K562 (cell line): ENCODE measurements around the gene SARS2. TPM values are rescaled to one million over a fixed set of nuclear protein-coding genes. Genes with fewer than 3 reads are reported as not detected.

Source experiments
- CEBPZ ChIP-seq: fragments of 150-350 bp; IDR thresholded peaks from 2 replicates; pipeline ENCODE4 v1.6.1; 2014; ENCODE audit warnings: low read depth, mild to moderate bottlenecking, low read length, borderline replicate concordance
- CREB3 ChIP-seq: fragments of 450-650 bp; conservative IDR thresholded peaks from 2 replicates; pipeline ENCODE4 v1.6.1; 2016; ENCODE audit warnings: missing genetic modification characterization, low read depth, mild to moderate bottlenecking, missing compliant biosample characterization, moderate library complexity
- GATAD2B ChIP-seq: fragments of 450-650 bp; IDR thresholded peaks from 2 replicates; pipeline ENCODE4 v1.6.1; 2017; ENCODE audit warnings: mild to moderate bottlenecking, borderline replicate concordance
- STAT5B ChIP-seq: fragments of 250-450 bp; sonication (Bioruptor Pico); IDR thresholded peaks from 2 replicates; pipeline ENCODE4 v1.8.0; 2021; ENCODE audit warnings: mild to moderate bottlenecking, inconsistent platforms
- TEAD1 ChIP-seq, 2 experiments: fragments of 450-650 bp in 1 of 2; sonication (generic) in 1 of 2; formaldehyde crosslinking; IDR thresholded peaks; 2 replicates each; pipeline versions ENCODE4 v1.4.0 to v1.8.0; 2020 to 2022; ENCODE audit warnings: mild to moderate bottlenecking in 2 of 2, missing genetic modification reagents in 1 of 2
- TSHZ1 ChIP-seq: fragments of 250-450 bp; sonication (Bioruptor Pico); IDR thresholded peaks from 2 replicates; pipeline ENCODE4 v1.4.0; 2020; ENCODE audit warnings: mild to moderate bottlenecking, moderate library complexity
- ZNF174 ChIP-seq: fragments of 250-450 bp; sonication (Bioruptor Pico); IDR thresholded peaks from 2 replicates; pipeline ENCODE4 v1.4.0; 2020; ENCODE audit warnings: mild to moderate bottlenecking
- ZNF23 ChIP-seq: fragments of 250-450 bp; sonication (Bioruptor Pico); IDR thresholded peaks from 2 replicates; pipeline ENCODE4 v1.4.0; 2020; ENCODE audit warnings: mild to moderate bottlenecking
- ZNF695 ChIP-seq: fragments of 450-650 bp; formaldehyde crosslinking; IDR thresholded peaks from 2 replicates; pipeline ENCODE4 v1.4.0; 2020; ENCODE audit warnings: mild to moderate bottlenecking, moderate library complexity
- ZNF699 ChIP-seq: fragments of 250-450 bp; sonication (Bioruptor Pico); IDR thresholded peaks from 2 replicates; pipeline ENCODE4 v1.8.0; 2021; ENCODE audit warnings: mild to moderate bottlenecking, moderate library complexity; ENCODE audit not compliant: insufficient replicate concordance
- polyA plus RNA-seq, 8 experiments: library from polyadenylated mRNA; depleted of rRNA in 4 of 8; stranded (reverse) in 5 of 8; unstranded in 3 of 8; fragments of >200 nt; fragmentation: Nextera tagmentation in 2 of 8; fragmentation: Illumina TruSeq in 1 of 8; extraction: Ambion mirVana in 2 of 8; extraction: Trizol in 1 of 8; gene quantifications; 2 replicates each; pipeline versions ENCODE4 v1.2.1 to v1.2.3, GENCODE V29; 2011 to 2014; ENCODE audit warnings: inconsistent platforms in 1 of 8, missing spikeins in 1 of 8
- total RNA-seq, 7 experiments: library from RNA; depleted of rRNA in 6 of 7; stranded (reverse); fragments of >200 nt in 6 of 7; fragmentation: Illumina TruSeq in 2 of 7; extraction: Trizol in 2 of 7; gene quantifications; 2 replicates each; pipeline versions ENCODE4 v1.2.1 to v1.2.3, GENCODE V29; 2011 to 2021; ENCODE audit warnings: low replicate concordance in 1 of 7
- TF ChIP-seq, protein P1 (sequence below), 2 experiments: IDR thresholded peaks; 2 replicates each; pipeline ENCODE4 v1.6.1; 2011; ENCODE audit warnings: borderline replicate concordance in 1 of 2, control low read depth in 1 of 2, low read depth in 1 of 2, low read length in 1 of 2, mild to moderate bottlenecking in 1 of 2, mixed read lengths in 1 of 2, moderate library complexity in 1 of 2; ENCODE audit not compliant: insufficient read depth in 1 of 2, insufficient read length in 1 of 2, poor library complexity in 1 of 2, severe bottlenecking in 1 of 2; ENCODE audit errors: extremely low read depth in 1 of 2
- TF ChIP-seq, protein P2 (sequence below), 2 experiments: fragments of 150-350 bp in 1 of 2; IDR thresholded peaks; 2 replicates each; pipeline ENCODE4 v1.6.1; 2012 to 2016; ENCODE audit warnings: low read depth in 2 of 2, low read length in 2 of 2, mild to moderate bottlenecking in 1 of 2, moderate library complexity in 1 of 2

The SARS2 gene
- total and polyA plus RNA-seq, 9 of the 15 experiments (the other 6 are each of a cell fraction or from before 2014, with no cell fraction given) = 3.1 to 59.1 (median 31.7) TPM

DNA sequence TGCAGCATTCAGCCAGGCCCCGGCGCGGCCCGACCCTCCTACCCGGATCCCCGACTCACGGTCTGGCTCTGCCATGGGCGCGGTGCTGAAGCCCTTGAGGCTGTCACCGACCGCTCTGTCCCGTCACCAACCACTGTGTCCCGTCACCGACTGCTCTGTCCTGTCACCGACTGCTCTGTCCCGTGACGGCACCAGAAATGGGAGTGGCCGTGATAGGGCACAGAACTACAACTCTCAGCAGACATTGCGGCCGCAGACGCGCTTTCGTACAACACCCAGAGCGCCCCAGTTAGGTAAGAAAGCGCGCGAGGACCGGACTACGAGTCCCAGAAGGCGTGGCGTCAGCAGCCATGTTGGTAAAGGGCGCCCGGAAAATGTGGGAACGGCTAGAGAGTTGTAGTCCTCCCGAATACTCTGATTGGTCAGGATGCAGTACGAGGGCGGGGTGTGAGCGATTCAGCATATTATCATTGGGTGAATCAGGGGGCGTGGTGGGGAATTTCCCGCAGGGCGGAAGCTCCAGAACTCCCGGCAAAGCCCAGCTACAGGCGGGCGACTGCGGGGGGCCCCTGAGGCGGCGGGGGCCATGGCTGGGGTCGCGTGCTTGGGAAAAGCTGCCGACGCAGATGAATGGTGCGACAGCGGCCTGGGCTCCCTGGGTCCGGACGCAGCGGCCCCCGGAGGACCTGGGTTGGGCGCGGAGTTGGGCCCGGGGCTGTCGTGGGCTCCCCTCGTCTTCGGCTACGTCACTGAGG lies 30.9 kb downstream of the SARS2 start, which contains the start of the genes NFKBIB and SIRT2 (continued):
- no peak for TF ChIP-seq CEBPZ
- TF ChIP-seq, protein P1, sequence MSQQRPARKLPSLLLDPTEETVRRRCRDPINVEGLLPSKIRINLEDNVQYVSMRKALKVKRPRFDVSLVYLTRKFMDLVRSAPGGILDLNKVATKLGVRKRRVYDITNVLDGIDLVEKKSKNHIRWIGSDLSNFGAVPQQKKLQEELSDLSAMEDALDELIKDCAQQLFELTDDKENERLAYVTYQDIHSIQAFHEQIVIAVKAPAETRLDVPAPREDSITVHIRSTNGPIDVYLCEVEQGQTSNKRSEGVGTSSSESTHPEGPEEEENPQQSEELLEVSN (IDR thresholded peaks at IDR 0.05; ENCODE audit: borderline replicate concordance in 1 of 2, extremely low read depth in 1 of 2, insufficient read depth in 1 of 2, insufficient read length in 1 of 2, low read depth in 1 of 2, low read length in 1 of 2, poor library complexity in 1 of 2, severe bottlenecking in 1 of 2) = peak in 1 of 2 experiments; percentile 66
- no peak for TF ChIP-seq ZNF174
- no peak for TF ChIP-seq GATAD2B
- no peak for TF ChIP-seq ZNF699 (CRISPR knock-in tag)
- TF ChIP-seq, protein P2, sequence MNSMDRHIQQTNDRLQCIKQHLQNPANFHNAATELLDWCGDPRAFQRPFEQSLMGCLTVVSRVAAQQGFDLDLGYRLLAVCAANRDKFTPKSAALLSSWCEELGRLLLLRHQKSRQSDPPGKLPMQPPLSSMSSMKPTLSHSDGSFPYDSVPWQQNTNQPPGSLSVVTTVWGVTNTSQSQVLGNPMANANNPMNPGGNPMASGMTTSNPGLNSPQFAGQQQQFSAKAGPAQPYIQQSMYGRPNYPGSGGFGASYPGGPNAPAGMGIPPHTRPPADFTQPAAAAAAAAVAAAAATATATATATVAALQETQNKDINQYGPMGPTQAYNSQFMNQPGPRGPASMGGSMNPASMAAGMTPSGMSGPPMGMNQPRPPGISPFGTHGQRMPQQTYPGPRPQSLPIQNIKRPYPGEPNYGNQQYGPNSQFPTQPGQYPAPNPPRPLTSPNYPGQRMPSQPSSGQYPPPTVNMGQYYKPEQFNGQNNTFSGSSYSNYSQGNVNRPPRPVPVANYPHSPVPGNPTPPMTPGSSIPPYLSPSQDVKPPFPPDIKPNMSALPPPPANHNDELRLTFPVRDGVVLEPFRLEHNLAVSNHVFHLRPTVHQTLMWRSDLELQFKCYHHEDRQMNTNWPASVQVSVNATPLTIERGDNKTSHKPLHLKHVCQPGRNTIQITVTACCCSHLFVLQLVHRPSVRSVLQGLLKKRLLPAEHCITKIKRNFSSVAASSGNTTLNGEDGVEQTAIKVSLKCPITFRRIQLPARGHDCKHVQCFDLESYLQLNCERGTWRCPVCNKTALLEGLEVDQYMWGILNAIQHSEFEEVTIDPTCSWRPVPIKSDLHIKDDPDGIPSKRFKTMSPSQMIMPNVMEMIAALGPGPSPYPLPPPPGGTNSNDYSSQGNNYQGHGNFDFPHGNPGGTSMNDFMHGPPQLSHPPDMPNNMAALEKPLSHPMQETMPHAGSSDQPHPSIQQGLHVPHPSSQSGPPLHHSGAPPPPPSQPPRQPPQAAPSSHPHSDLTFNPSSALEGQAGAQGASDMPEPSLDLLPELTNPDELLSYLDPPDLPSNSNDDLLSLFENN (IDR thresholded peaks at IDR 0.05; ENCODE audit: low read depth in 2 of 2, low read length in 2 of 2) = no peak
- no peak for TF ChIP-seq ZNF695 (CRISPR knock-in tag)
- TF ChIP-seq CREB3 (tag) = peak; percentile 73; the same call in 1 of the 2 replicates
- TF ChIP-seq TSHZ1 (CRISPR knock-in tag) = no peak
- peak; percentile 54 to 86; a peak in 2 of 4 replicates for TF ChIP-seq TEAD1 (CRISPR knock-in tag; IDR thresholded peaks at IDR 0.05)
- TF ChIP-seq ZNF23 (CRISPR knock-in tag) = no peak
- no peak for TF ChIP-seq STAT5B
